ENCODE results near the gene MCC. TPM values are rescaled to one million over a fixed set of nuclear protein-coding genes. Genes with fewer than 3 reads are reported as not detected.
A peak's percentile ranks its signal among the peaks of the same experiment; 100 is the strongest.

The MCC gene
- total RNA-seq, 1 donor from 2014 or later = 2.5 TPM

DNA sequence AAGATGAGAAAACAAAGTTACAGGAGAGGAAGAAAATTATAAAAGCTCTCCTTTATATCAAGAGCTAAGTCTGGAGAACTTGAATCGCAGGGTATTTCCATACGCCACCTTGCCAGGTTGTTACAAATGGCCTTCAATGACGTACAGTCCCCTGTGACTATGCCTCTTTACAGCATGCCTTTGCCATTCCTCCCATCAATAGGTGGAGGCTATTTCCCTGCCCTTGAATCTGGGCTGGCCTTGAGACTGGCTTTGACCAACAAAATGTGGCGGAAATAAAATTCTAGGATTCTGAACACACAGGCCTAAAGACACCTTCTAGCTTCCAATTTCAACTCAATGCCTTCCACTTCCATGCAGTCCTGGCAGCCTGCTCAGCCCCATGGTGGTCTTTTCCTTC lies 99.1 kb downstream of the MCC start:
- H3K4me1 Mint-ChIP-seq = peaks cover 14% of the 10 kb centered on the region
- TF ChIP-seq EZH2phosphoT487 (IDR thresholded peaks at IDR 0.05) (no peak), EZH2 (IDR thresholded peaks at IDR 0.05) (no peak)
- TF ChIP-seq, protein P1, sequence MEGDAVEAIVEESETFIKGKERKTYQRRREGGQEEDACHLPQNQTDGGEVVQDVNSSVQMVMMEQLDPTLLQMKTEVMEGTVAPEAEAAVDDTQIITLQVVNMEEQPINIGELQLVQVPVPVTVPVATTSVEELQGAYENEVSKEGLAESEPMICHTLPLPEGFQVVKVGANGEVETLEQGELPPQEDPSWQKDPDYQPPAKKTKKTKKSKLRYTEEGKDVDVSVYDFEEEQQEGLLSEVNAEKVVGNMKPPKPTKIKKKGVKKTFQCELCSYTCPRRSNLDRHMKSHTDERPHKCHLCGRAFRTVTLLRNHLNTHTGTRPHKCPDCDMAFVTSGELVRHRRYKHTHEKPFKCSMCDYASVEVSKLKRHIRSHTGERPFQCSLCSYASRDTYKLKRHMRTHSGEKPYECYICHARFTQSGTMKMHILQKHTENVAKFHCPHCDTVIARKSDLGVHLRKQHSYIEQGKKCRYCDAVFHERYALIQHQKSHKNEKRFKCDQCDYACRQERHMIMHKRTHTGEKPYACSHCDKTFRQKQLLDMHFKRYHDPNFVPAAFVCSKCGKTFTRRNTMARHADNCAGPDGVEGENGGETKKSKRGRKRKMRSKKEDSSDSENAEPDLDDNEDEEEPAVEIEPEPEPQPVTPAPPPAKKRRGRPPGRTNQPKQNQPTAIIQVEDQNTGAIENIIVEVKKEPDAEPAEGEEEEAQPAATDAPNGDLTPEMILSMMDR (IDR thresholded peaks at IDR 0.05) = no peak

DNA sequence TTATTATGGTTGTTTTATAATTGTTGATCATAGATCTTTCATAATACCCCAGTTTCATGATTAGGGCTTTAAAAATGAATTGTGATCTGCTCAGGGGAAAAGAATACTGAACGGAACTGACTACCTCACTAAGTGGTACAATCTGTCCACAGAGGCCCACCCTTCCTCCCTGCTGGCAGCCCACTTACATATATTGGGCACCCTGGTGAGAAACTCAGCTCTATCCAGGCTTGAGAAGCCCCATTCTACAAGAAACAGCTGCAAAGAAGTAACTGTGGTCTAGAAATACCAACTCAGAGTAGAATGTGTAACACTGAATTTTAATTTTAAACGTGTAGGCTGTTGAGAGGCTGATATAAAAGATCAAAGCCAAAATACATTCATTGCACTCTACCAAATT lies 100.4 kb downstream of the MCC start:
- peaks cover 5% of the 10 kb centered on the region for H3K27me3 Mint-ChIP-seq (ENCODE audit: insufficient read depth, low read depth)
- Histone ChIP-seq H3K4me3 (peak overlapping the region; percentile 6), H2AFZ (replicated peaks) (no peak overlapping the region), H3K27ac (no peak overlapping the region), H3F3A (ENCODE audit: low read depth) (peaks cover 3% of the 10 kb centered on the region), H3K9ac (no peak overlapping the region), H3K27me3 (no peaks in the 10 kb centered on the region), H3K4me1 (peaks cover 20% of the 10 kb centered on the region), H3K79me2 (ENCODE audit: low read depth) (no peaks in the 10 kb centered on the region), H3K9me3 (ENCODE audit: low read depth) (peaks cover 6% of the 10 kb centered on the region), H4K20me1 (ENCODE audit: low read depth) (no peaks in the 10 kb centered on the region), H3K36me3 (no peaks in the 10 kb centered on the region), H3K4me2 (peak overlapping the region; percentile 62)
- peaks cover 14% of the 10 kb centered on the region for H3K4me1 Mint-ChIP-seq
- DNase-seq (ENCODE audit: low spot score) = no peak
- no peak overlapping the region for H3K27ac Mint-ChIP-seq
- TF ChIP-seq, protein P1 (IDR thresholded peaks at IDR 0.05) = no peak
- TF ChIP-seq EZH2 (IDR thresholded peaks at IDR 0.05) (no peak), EZH2phosphoT487 (IDR thresholded peaks at IDR 0.05) (no peak)
- peaks cover 11% of the 10 kb centered on the region for H3K9me3 Mint-ChIP-seq
- H3K4me3 Mint-ChIP-seq = no peak overlapping the region
- peaks cover 9% of the 10 kb centered on the region for H3K36me3 Mint-ChIP-seq

More for the DNA sequence above, 99.1 kb downstream of the MCC start:
- Mint-ChIP-seq H3K9me3 (peaks cover 11% of the 10 kb centered on the region), H3K27ac (no peak overlapping the region), H3K36me3 (peaks cover 9% of the 10 kb centered on the region), H3K27me3 (ENCODE audit: insufficient read depth, low read depth) (peaks cover 5% of the 10 kb centered on the region), H3K4me3 (no peak overlapping the region)
- Histone ChIP-seq H3K27me3 (no peaks in the 10 kb centered on the region), H3K79me2 (ENCODE audit: low read depth) (no peaks in the 10 kb centered on the region), H3K4me1 (peaks cover 20% of the 10 kb centered on the region), H3K9ac (no peak overlapping the region), H3K9me3 (ENCODE audit: low read depth) (peaks cover 6% of the 10 kb centered on the region), H3K4me2 (no peak overlapping the region), H3K27ac (no peak overlapping the region), H3K4me3 (no peak overlapping the region), H2AFZ (replicated peaks) (no peak overlapping the region), H3F3A (ENCODE audit: low read depth) (peaks cover 3% of the 10 kb centered on the region), H4K20me1 (ENCODE audit: low read depth) (no peaks in the 10 kb centered on the region), H3K36me3 (no peaks in the 10 kb centered on the region)
- no peak for DNase-seq (ENCODE audit: low spot score)

DNA sequence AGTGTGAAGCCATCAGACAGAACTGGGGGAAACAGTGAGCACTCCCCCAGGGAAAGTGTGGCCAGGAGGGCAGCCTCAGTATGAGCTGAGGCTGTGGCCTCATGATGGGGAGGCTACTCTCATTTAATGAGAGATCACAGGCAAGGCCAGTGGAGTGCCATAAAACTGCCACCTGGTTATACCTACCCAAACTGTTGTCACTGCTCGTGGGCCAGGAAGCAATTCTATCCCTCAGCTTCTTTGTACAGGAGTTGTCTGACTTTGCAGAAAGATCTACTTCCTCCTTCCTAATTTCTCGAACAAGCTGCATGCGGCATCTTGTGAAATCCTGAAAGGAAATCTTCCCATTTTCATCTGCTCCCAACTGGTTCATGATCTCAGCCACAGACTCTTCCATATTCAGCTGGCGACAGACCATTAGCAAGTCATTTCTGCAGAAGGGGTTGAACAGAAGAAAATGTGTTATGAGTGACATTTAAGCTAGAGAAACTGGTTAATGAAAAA lies 103.4 kb downstream of the MCC start:
- no peaks in the 10 kb centered on the region for H3K79me2 ChIP-seq (ENCODE audit: low read depth)
- peaks cover 9% of the 10 kb centered on the region for H3K36me3 Mint-ChIP-seq
- H3K4me1 Mint-ChIP-seq = peaks cover 14% of the 10 kb centered on the region
- no peak for DNase-seq (ENCODE audit: low spot score)
- no peak overlapping the region for H3K4me3 ChIP-seq
- TF ChIP-seq EZH2 (IDR thresholded peaks at IDR 0.05) = no peak
- H3K9me3 Mint-ChIP-seq = peaks cover 11% of the 10 kb centered on the region
- H2AFZ ChIP-seq (replicated peaks) = no peak overlapping the region
- H3K4me2 ChIP-seq = no peak overlapping the region
- no peak overlapping the region for H3K9ac ChIP-seq
- H3K36me3 ChIP-seq = no peaks in the 10 kb centered on the region
- H3K27me3 Mint-ChIP-seq (ENCODE audit: insufficient read depth, low read depth) = peaks cover 5% of the 10 kb centered on the region
- no peaks in the 10 kb centered on the region for H3K27me3 ChIP-seq
- peaks cover 6% of the 10 kb centered on the region for H3K9me3 ChIP-seq (ENCODE audit: low read depth)
- no peak overlapping the region for H3K27ac ChIP-seq
- H3K27ac Mint-ChIP-seq = no peak overlapping the region
- H3K4me3 Mint-ChIP-seq = no peak overlapping the region
- H4K20me1 ChIP-seq (ENCODE audit: low read depth) = no peaks in the 10 kb centered on the region
- peaks cover 3% of the 10 kb centered on the region for H3F3A ChIP-seq (ENCODE audit: low read depth)
- peaks cover 20% of the 10 kb centered on the region for H3K4me1 ChIP-seq

- H3K36me3 Mint-ChIP-seq = no peaks in the 10 kb centered on the region
Measured at GRCh38 chr5:113382731-113383130, 105.5 kb downstream of the MCC start.

More at GRCh38 chr5:113382731-113383130, 105.5 kb downstream of the MCC start:
- Histone ChIP-seq H3K79me2 (ENCODE audit: low read depth) (no peaks in the 10 kb centered on the region), H3K9me3 (ENCODE audit: low read depth) (no peaks in the 10 kb centered on the region), H3K27me3 (no peaks in the 10 kb centered on the region), H3K4me1 (peaks cover 9% of the 10 kb centered on the region), H3K4me2 (no peak overlapping the region), H2AFZ (replicated peaks) (no peak overlapping the region), H3K27ac (no peak overlapping the region), H4K20me1 (ENCODE audit: low read depth) (no peaks in the 10 kb centered on the region), H3K9ac (no peak overlapping the region), H3K4me3 (no peak overlapping the region), H3K36me3 (no peaks in the 10 kb centered on the region), H3F3A (ENCODE audit: low read depth) (no peaks in the 10 kb centered on the region)
- no peak for DNase-seq (ENCODE audit: low spot score)
- Mint-ChIP-seq H3K9me3 (no peaks in the 10 kb centered on the region), H3K27me3 (ENCODE audit: insufficient read depth, low read depth) (peaks cover 3% of the 10 kb centered on the region), H3K27ac (no peak overlapping the region), H3K4me3 (no peak overlapping the region), H3K4me1 (peaks cover 3% of the 10 kb centered on the region)
- TF ChIP-seq EZH2 (IDR thresholded peaks at IDR 0.05) = no peak
- no peak for TF ChIP-seq EZH2phosphoT487 (IDR thresholded peaks at IDR 0.05)
- TF ChIP-seq, protein P1 (IDR thresholded peaks at IDR 0.05) = no peak
